Epithelial cell of esophagus (primary cell): ENCODE data around the gene CHFR.
"Not testable (repeated sequence)": the region's sequence is repeated elsewhere in the genome, so short reads cannot be mapped to it uniquely, and the experiment has no call there.

Source experiments
- DNase-seq: peaks from one replicate; pipeline ENCODE4 v3.0.0; 2010; ENCODE audit warnings: low read depth
- H3K4me3 ChIP-seq: 2 replicates; pipeline ENCODE4 v1.5.1; 2011; ENCODE audit warnings: mild to moderate bottlenecking, low read length, control low read depth
- CTCF ChIP-seq: IDR thresholded peaks from 2 replicates; pipeline ENCODE4 v1.5.1; 2011; ENCODE audit warnings: low read depth, mild to moderate bottlenecking, low read length, control low read depth, inconsistent platforms; ENCODE audit not compliant: insufficient read depth; ENCODE audit errors: missing control alignments

The CHFR gene

GRCh38 chr12:132795847-132796246 lies 91.6 kb downstream of the CHFR start:
- no peak for TF ChIP-seq CTCF
- no peak for DNase-seq
- no peak overlapping the region for H3K4me3 ChIP-seq

GRCh38 chr12:132791940-132792339 lies 95.5 kb downstream of the CHFR start:
- DNase-seq, H3K4me3 ChIP-seq: not testable (repeated sequence)

GRCh38 chr12:132789099-132789471 lies 98.3 kb downstream of the CHFR start:
- no peak for DNase-seq
- no peak for TF ChIP-seq CTCF
- no peak overlapping the region for H3K4me3 ChIP-seq

- TF ChIP-seq CTCF, result no peak
- no peak for DNase-seq
- H3K4me3 ChIP-seq, result no peak overlapping the region
Observed at GRCh38 chr12:132788375-132789098, 98.9 kb downstream of the CHFR start.

- no peak for DNase-seq
- H3K4me3 ChIP-seq, result no peak overlapping the region
- no peak for TF ChIP-seq CTCF
Observed at GRCh38 chr12:132787877-132788276, 99.5 kb downstream of the CHFR start.

GRCh38 chr12:132786192-132786591 lies 101.2 kb downstream of the CHFR start:
- no peak overlapping the region for H3K4me3 ChIP-seq
- no peak for TF ChIP-seq CTCF
- DNase-seq, result no peak

GRCh38 chr12:132784580-132784979 lies 102.8 kb downstream of the CHFR start:
- H3K4me3 ChIP-seq, result no peak overlapping the region
- DNase-seq, result no peak
- TF ChIP-seq CTCF, result no peak
